Measurements from ENCODE around the gene LYVE1. TPM values are rescaled to one million over a fixed set of nuclear protein-coding genes. Genes with fewer than 3 reads are reported as not detected.

The LYVE1 gene
- total RNA-seq, 1 donor from 2014 or later: 95.2 TPM

- DNase-seq: peak; percentile 98
- Histone ChIP-seq H3K9me3 (no peaks in the 10 kb centered on the region), H3K36me3 (no peaks in the 10 kb centered on the region), H3K4me1 (peaks cover 11% of the 10 kb centered on the region), H3K4me3 (peak within 1 kb of the TSS; percentile 77), H3K27me3 (ENCODE audit: low read depth) (no peaks in the 10 kb centered on the region), H3K27ac (peak within 1 kb of the TSS; percentile 93)
- ATAC-seq: peak; percentile 100
- intact Hi-C loops (cut with DNase I): no loop called here
- TF ChIP-seq, protein P1, sequence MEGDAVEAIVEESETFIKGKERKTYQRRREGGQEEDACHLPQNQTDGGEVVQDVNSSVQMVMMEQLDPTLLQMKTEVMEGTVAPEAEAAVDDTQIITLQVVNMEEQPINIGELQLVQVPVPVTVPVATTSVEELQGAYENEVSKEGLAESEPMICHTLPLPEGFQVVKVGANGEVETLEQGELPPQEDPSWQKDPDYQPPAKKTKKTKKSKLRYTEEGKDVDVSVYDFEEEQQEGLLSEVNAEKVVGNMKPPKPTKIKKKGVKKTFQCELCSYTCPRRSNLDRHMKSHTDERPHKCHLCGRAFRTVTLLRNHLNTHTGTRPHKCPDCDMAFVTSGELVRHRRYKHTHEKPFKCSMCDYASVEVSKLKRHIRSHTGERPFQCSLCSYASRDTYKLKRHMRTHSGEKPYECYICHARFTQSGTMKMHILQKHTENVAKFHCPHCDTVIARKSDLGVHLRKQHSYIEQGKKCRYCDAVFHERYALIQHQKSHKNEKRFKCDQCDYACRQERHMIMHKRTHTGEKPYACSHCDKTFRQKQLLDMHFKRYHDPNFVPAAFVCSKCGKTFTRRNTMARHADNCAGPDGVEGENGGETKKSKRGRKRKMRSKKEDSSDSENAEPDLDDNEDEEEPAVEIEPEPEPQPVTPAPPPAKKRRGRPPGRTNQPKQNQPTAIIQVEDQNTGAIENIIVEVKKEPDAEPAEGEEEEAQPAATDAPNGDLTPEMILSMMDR (IDR thresholded peaks at IDR 0.05): peak; percentile 92
These were observed 27.4 kb downstream of the LYVE1 start, which contains the start of gene RNF141 for GRCh38 chr11:10540915-10541560. Gene RNF141, minus strand, starts transcription at chr11:10541187. Its CDS starts 7,029 bp downstream, at chr11:10534158.

DNA sequence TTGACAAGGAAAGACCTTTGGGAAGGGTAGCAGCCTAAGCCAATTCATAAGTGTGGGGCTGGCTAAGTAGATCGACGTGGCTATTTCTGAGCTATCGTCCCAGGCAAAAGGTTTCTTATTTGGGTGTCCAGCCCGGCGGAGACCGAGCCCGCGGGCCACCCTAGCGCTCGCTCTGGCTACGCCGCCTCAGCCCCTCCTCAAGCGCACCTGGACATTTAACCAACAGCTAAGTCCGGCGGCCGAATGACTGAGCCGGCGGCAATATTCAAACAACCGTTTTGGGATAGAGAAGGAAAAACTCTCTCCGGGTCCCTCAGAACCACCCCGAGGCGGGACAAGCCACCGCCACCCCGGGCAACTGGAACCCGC lies 27.9 kb downstream of the LYVE1 start:
- peak; percentile 77 to 86 for ATAC-seq
- intact Hi-C loops (cut with DNase I): no loop called here

DNA sequence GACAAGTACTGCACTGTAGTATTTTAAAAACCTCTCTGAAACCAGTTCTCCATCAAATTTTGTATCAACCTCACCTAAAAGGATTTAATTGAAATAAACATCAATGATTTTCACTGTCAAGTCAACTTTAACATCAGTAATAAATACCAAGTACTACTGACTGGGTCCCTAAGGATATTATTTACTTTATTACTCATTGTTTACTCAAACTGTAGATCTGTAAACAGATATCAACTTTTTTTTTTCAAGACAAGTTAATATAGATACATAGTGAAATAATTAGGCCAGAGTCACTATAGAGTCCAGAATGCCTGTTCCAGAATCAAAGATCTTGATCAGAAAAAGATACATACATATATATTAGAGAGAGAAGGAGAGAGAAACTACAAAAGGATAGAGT lies 29.1 kb downstream of the LYVE1 start:
- DNase-seq: no peak
- Histone ChIP-seq H3K27me3 (ENCODE audit: low read depth) (no peaks in the 10 kb centered on the region), H3K4me1 (peaks cover 20% of the 10 kb centered on the region), H3K36me3 (no peaks in the 10 kb centered on the region), H3K27ac (no peak overlapping the region), H3K4me3 (no peak overlapping the region), H3K9me3 (no peaks in the 10 kb centered on the region)
- intact Hi-C loops (cut with DNase I): no loop called here
- no peak for ATAC-seq
- TF ChIP-seq, protein P1 (IDR thresholded peaks at IDR 0.05): no peak

More for the DNA sequence above, 27.9 kb downstream of the LYVE1 start:
- Histone ChIP-seq H3K27me3 (ENCODE audit: low read depth) (no peaks in the 10 kb centered on the region), H3K9me3 (no peaks in the 10 kb centered on the region), H3K27ac (peak overlapping the region; percentile 93), H3K4me3 (peak overlapping the region; percentile 77), H3K4me1 (peaks cover 16% of the 10 kb centered on the region), H3K36me3 (no peaks in the 10 kb centered on the region)
- no peak for DNase-seq
- TF ChIP-seq, protein P1 (IDR thresholded peaks at IDR 0.05): no peak

GRCh38 chr11:10538924-10539323 lies 29.5 kb downstream of the LYVE1 start:
- H3K27ac ChIP-seq: no peak overlapping the region
- intact Hi-C loops (cut with DNase I): no loop called here
- H3K4me3 ChIP-seq: no peak overlapping the region
- no peak for ATAC-seq
- no peaks in the 10 kb centered on the region for H3K9me3 ChIP-seq
- TF ChIP-seq, protein P1 (IDR thresholded peaks at IDR 0.05): no peak
- no peak for DNase-seq
- H3K27me3 ChIP-seq (ENCODE audit: low read depth): no peaks in the 10 kb centered on the region
- H3K36me3 ChIP-seq: no peaks in the 10 kb centered on the region
- H3K4me1 ChIP-seq: peaks cover 20% of the 10 kb centered on the region

DNA sequence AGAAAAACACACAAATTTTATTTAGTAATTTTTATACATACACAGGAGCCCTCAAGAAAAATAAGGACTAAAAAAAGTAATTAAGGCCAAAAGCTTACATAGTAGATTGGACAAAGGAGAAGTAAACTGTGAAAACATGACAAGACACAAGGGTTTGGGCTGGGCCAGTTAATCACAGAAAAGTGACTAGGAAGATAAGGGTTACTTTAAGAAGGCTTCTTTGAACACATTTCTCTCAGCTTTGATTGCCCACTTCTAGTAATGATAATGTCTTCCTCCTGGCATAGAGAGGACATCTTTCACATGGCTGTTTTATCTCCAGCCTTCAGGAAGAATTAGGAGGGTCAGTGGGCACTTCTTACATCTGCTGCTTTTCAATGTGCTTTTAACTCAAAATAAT lies 30.9 kb downstream of the LYVE1 start:
- H3K9me3 ChIP-seq: no peaks in the 10 kb centered on the region
- TF ChIP-seq, protein P1 (IDR thresholded peaks at IDR 0.05): no peak
- intact Hi-C loops (cut with DNase I): no loop called here
- H3K36me3 ChIP-seq: peaks cover 12% of the 10 kb centered on the region
- no peaks in the 10 kb centered on the region for H3K27me3 ChIP-seq (ENCODE audit: low read depth)
- DNase-seq: no peak
- no peak overlapping the region for H3K4me3 ChIP-seq
- H3K4me1 ChIP-seq: peaks cover 20% of the 10 kb centered on the region
- H3K27ac ChIP-seq: no peak overlapping the region
- no peak for ATAC-seq
